Ovary (tissue), 3 donors: ENCODE results near the gene SKI.

Experiments used
- POLR2A ChIP-seq: fragments of 450-650 bp; IDR thresholded peaks from one replicate; pipeline ENCODE4 v1.6.1; 2017; ENCODE audit warnings: antibody characterized with exemption, mild to moderate bottlenecking, moderate library complexity
- TF ChIP-seq, protein P1 (sequence below), 3 donors: fragments of 450-650 bp in 2 of 3; fragments of 200-600 bp in 1 of 3; IDR thresholded peaks; one replicate each; pipeline versions ENCODE4 v1.5.1 to v1.8.0; 2016 to 2022; ENCODE audit warnings: antibody characterized with exemption in 3 of 3, mild to moderate bottlenecking in 1 of 3
- donor health status: DM: no; HTN: no; CAD: no.

DNA sequence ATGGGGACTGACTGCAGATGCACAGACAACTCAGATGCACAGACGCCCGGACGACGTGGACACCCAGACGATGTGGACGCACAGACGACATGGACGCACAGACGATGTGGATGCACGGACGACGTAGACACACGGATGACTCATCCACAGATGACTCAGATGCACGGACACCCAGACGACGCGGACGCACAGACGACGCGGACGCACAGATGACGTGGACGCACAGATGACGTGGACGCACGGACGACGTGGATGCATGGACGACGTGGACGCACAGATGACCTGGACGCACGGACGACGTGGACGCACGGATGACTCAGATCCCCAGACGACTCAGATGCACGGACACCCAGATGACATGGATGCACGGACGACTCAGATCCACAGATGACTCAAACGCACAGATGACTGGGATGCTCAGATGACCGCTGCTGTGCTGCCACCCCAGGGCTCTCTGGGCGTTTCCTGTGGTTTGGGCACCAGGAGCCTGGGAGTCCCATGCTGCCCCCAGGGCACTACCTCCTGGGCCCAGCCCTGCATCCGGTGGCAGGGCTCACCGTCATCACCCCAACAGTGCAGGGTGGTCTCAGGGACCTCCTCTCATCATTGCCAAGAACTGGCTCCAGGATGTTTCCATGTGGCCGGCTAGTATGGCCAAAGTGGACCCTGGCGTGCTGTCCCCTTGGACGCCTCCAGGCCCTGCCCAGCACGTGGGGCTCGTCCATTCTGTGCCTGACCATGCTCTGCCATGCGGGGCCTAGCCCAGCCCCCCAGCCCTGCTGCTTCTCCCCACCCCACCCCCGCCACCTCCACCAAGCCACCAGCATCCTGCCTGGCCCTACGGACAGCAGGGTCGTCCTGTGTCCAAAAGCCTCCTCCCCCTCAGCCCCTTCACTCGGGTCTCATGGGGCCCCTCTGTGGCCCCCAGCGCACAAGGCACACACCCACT lies 47.5 kb upstream of the SKI start:
- TF ChIP-seq POLR2A, result no peak
- TF ChIP-seq, protein P1, sequence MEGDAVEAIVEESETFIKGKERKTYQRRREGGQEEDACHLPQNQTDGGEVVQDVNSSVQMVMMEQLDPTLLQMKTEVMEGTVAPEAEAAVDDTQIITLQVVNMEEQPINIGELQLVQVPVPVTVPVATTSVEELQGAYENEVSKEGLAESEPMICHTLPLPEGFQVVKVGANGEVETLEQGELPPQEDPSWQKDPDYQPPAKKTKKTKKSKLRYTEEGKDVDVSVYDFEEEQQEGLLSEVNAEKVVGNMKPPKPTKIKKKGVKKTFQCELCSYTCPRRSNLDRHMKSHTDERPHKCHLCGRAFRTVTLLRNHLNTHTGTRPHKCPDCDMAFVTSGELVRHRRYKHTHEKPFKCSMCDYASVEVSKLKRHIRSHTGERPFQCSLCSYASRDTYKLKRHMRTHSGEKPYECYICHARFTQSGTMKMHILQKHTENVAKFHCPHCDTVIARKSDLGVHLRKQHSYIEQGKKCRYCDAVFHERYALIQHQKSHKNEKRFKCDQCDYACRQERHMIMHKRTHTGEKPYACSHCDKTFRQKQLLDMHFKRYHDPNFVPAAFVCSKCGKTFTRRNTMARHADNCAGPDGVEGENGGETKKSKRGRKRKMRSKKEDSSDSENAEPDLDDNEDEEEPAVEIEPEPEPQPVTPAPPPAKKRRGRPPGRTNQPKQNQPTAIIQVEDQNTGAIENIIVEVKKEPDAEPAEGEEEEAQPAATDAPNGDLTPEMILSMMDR (IDR thresholded peaks at IDR 0.05), result no peak
